SIG-M5 treated with dmso at 0.1 percent for 504 hours (cell line): Measurements from ENCODE around the gene CDC16.

Source experiments
- DNase-seq: peaks from one replicate; lab custom pipeline; 2025; ENCODE audit not compliant: unreplicated experiment; lab: John Stamatoyannopoulos, UW

The CDC16 gene

DNA sequence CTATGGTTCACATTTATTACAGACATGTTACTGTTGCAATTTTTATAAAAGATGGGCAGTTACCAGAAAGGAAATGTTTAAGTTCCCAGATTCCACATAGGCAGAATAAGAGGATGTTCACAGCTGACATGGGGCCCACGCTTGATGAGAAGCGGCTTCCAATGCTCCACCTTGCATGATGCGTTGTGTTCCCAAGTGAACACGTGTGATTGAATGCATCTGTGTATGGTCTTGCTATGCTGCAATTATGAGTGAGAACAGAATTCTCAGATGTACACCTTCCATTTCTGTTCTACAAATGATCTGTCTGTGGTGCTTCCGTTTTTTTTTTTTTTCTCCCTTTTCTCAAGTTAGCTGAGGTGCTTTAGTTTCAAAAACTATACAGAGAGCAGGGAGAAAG, 62.2 kb downstream of the CDC16 start:
- no peak for DNase-seq

DNA sequence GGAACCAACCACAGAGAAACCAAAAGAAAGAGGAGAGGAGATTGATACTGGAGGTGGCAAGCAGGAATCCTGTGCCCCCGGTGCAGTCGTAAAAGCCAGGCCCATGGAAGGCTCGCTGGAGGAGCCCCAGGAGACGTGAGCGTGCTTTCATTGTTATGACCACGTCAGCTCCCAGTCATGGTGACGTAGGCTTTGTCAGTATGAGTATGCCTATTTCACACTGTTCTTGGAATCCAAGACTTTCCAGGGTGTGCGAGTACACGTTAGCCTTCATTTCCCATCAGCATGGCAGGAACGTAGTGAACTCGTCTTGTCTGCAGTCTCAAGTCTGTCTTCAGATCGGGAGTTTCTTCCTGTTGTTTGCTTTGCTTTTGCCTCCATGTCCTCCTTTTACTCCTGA, 64.2 kb downstream of the CDC16 start:
- no peak for DNase-seq

DNA sequence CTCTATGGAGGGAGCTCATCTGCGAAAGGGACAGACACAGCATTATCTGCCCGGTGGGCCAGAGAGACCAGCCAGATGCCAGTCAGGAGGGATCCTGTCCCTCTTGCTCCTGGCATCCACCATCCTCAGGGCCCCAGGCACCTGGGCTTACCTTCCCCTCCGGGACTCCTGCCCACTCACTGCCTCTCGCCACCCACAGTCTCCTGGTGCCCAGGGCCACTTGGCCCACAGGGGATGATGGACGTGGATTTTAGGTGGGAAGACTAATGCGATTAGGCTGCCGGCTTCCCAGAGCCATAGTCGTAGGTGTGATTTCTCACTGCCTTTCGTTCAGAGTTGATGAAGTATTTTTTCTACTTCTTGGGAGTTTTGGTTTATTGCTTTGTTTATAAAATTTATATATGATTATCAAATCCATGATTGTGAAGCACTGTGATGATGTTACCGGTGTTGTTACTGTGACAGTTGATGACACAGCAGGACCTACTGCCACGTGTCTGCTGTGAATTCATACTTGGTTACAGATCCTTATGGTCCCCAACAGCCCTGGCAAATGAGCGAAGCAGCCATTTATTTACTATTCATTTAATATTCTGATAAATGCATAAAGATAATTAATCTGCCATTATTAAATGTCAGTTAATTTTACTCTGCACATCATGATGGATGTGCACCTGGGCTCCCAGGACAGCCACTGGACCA, 65.1 kb downstream of the CDC16 start:
- DNase-seq: no peak

DNA sequence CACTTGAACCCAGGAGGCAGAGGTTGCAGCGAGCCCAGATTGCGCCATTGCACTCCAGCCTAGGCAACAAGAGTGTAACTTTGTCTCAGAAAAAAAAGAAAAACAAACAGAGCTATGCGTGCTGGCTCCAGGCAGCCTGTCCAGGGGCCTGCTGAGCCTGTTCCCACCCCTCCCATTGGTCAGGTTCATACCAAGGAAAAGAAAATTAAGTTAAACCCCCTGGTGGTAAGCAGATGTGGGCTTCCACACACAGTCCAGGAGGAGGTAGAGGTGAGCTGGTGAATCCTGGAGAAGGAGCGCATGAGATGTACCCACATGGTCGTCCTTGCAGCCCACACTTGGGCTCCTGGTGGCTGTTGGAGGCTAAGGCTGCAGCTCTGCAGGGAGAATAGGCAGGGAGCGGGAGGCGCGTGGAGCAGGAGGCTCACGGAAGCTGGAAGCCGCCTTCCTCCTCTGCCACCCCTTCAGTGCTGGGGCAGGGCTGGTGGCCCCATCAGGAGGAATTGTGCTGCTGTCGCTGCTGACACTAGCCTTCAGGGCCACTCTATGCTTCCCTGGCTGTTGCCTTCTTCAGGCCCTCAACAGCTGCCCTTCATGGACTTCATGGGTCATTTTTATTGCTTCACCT, 69.1 kb downstream of the CDC16 start:
- DNase-seq: no peak

DNA sequence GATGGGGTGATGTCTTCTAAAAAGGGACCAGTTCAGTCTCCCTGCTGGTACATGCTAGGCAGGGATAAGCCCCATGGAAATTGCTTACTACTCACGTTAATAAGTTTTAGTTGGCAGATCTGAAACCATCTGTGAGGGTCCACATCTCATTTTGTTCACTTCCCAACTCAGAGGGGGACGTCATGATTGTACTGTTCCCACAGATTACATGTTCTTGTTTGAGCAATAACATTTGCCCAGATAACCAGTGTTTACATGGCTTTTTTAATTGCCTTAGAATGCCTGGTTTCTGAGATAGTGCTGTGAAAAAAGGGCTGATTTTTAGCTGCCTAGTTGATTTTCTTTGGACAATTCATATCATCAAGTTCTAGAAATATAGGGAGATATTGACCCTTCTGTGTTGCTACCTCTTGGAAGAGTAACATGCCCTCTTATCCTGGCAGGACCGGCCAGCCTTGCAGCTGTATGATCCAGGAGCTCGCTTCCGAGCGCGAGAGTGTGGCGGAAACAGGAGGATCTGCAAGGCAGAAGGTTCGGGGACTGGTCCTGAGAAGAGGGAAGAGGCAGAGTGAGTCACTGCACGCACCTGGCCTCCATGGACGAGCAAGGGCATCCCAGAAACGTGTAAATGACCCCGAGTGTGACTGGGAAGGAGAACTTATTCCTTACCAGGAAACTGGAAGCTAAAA, 69.8 kb downstream of the CDC16 start:
- no peak for DNase-seq

DNA sequence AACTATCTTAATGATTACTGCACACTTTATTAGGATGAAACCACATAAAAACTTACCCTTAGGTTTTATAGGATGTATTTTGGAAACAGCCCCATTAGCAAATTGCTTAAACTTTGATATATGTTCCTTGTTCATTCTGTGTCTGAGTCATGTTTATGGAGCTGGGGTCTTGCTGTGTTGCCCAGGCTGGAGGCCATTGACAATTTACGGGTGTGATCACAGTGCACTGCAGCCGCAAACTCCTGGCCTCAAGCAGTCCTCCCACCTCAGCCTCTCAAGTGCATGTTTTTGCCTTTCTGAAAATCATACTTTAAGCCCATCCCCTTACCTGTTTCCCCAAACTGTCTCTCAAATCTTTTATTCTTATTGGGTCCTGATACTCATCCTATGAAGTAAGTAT, 74.4 kb downstream of the CDC16 start:
- DNase-seq: no peak

DNA sequence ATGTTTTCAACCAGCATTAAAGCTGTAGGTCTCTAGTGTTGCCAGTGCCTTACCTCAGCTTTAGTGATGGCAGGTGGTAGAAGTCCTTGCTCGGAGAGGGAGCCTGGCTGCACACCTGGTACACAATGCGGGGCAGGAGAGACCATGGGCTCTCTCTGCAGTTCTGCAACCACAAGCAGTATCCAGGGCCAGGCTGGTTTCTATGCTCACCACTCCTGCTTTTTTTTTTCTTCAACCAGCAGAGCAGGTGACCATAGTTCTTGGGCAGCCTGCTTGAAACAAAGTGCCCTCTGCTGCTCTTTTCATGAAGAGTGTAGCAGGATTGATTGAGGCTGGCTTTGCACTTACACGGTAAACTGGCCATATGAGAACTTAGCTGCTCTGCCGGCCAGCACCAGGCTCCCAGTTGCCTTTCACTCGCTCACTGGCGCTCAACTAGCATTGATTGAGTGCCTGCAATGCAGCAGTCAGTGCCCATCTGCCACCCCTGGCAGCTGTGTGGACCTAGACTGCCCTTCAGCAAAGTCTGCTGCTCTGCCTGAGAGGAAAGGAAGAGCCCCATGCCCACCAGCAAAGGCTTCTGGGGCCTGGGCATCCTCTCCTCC, 75.2 kb downstream of the CDC16 start:
- DNase-seq: no peak

DNA sequence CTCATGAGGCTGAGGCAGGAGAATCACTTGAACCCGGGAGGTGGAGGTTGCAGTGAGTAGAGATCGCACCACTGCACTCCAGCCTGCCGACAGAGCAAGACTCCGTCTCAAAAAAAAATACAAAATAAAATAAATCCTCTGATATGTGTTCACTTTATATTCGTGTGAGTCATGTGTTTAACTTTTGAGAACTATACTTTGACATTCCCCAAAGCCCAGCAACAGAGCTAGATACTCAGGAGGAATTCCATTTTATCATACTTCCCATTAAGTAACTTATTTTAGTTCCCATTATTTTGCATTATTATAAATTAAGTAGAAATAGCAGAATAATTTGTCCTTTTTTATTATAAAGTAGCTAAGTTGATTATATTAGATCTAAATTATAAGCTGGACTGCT, 76.3 kb downstream of the CDC16 start:
- DNase-seq: no peak

DNA sequence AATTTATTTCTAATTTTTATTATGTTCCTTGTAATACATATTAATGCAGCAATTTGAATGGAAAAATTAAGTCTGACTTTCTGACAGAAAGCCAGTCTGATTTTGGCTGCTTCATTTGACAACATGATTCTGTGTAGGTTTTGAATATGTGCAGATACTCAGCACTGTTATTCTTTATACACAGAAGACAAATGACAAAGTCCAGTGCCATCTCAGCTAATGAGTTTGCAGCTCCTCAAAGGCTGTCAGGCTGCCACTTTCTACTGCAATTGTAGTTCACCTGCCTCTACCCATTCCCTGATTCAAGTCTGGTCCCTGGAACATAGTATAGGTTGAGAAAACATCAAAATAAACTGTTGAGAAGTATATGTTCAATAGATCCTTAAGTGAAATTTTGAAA, 76.7 kb downstream of the CDC16 start:
- DNase-seq: no peak

DNA sequence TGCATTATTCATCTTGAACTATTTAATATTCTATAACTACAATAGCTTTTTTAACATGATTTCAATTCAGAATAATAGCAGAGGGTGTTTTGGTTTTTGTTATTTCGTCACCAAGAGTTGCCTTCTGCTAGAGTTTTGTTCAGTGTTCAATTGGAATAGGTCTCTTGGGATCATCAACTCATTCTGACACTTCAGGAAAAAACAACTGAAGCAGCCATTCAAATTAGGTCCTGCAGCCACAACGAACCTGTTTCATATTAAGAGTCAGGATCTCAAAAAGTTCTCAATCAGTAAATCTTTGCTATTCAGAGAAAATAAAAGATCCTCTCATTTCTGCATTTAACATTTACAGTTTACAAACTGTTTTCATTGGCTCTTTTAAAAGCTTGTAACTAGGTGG, 77.2 kb downstream of the CDC16 start:
- no peak for DNase-seq

DNA sequence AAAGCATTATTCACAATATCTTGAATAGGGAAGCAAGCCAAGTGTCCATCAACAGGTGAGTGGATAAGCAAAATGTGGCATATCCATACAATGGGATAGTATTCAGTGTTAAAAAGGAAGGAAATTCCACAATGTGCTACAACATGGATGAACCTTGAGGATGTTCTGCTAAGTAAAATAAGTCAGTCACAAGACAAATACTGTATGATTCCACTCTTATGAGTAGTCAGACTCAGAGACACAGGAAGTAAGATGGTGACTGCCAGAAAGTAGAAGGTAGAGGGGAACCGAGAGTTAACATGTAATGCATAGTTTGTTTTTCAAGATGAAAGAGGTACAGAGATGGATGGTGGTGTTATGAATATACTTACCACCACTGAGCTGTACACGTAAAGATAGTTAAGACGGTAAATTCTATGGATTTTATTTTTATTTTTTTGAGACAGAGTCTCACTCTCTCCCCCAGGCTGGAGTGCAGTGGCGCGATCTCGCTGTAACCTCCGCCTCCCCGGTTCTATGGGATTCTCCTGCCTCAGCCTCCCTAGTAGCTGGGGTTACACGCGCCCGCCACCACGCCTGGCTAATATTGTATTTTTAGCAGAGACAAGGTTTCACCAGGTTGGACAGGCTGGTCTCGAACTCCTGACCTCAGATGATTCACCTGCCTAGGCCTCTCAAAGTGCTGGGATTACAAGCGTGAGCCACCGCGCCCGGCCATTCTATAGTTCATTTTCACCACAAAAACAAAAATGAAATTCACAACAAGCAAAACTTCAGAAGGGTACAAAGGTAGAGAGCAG, 78.6 kb downstream of the CDC16 start:
- no peak for DNase-seq

DNA sequence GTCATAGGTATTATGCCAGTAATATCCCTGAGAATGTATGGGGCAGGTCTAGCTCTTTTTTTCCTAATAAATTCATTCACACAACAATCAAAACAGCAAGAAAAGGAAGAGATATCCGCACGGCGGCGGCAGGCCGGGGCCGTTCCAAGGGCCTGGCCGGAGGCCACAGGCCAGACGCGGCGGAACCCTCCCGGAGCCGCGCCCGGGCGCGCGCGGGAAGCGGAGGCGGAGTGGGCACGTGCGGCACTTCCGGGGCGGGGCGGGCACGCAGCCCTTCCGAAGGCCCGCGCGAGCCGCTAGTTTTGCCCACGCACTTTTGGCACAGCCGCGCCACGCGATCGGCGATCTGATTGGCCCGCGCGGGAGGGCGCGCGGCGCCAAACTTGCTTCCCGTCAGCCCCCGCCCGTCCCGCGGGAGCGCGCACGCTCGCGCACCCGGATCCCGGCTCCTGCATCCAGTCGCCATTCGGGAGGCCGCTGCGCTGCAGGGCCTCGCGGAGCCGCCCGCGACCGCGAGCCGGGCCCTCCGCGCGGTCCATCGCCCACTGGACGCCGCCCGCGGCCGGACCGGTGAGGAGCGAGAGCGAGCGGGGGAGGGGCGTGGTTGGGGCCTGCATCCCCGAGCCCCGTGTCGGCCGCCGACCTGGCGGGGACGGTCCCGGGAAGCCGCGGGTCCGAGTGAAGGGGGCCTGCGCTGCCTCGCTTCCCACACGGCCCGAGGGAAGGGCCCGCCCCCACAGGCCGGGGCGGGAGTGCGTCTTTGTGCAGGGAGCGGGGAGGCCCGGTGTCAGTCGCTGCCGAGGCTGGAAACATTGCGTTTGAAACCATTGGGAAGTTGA, 79.6 kb downstream of the CDC16 start, which contains the start of gene CHAMP1:
Gene CHAMP1, plus strand, starts transcription at position 430 of the 839 bp plus-strand sequence. CDS start 9,340 bp downstream, outside the sequence.
- DNase-seq: peak; percentile 97

DNA sequence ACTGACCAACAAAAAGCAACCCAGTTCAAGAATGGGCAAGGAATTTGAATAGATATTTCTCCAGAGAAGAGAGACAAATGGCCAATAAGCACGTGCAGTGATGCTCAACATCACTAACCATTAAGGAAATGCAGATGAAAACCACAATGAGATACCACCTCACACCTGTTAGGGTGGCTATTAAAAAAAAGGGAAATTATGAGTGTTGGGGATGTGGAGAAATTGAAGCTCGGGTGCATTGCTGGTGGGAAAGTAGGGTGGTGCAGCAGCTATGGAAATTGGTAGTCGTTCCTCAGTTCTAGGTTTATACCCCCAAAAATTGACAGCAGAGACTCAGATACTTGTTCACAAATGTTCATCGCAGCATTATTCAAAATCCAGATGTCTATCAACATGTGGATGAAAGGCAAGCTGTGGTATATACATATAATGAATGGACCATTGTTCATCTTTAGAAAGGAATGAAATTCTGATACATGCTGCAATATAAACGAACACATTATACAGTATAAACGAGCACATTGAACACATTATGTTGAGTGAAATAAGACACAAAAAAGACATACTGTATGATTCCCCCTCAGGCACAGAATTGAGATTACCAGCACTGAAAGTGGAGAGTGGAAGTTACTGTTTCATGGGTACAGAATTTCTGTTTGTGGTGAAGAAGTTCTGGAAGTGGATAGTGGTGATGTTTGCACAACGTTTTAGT, 80.5 kb downstream of the CDC16 start:
- DNase-seq: peak; percentile 54

DNA sequence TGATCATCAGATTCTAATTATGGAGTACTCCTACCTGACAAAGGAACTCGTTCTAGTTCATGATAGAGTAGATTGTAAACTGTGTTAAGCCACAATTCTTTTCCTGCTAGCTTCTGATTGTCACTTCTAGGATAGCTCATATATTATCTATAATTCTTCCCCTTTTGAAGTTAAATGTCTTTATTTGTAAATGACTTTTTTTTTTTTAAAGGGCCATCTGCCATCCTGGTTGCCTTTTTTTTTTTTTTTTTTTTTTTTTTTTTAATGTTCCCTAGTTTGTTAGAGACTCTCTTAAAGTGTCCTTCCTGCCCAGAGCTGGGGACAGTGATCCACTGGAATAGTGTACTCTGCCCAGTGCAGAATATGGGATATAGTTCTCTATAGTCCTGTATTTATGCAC, 83.9 kb downstream of the CDC16 start:
- DNase-seq: no peak

DNA sequence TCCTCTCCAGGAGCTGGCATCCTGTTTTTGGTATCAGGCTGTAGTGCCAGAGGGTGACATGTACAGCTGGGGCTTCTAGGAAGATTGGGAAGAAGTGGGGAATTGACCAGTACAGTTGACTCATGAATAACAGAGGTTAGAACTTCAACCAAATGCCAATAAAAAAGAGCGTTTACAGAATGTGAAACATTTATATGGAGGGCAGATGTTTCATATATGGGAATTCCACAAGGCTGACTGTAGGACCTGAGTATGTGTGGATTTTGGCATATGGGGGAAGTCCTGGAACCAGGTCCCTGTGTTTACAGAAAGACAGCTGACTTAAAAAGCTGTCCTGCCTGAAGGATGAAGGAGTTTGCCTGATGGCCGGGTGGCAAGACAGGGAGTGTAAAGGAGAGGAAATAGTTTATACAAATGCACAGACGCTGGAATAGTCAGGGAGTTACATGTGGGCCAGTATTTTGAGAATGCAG, 84.8 kb downstream of the CDC16 start:
- DNase-seq: no peak

DNA sequence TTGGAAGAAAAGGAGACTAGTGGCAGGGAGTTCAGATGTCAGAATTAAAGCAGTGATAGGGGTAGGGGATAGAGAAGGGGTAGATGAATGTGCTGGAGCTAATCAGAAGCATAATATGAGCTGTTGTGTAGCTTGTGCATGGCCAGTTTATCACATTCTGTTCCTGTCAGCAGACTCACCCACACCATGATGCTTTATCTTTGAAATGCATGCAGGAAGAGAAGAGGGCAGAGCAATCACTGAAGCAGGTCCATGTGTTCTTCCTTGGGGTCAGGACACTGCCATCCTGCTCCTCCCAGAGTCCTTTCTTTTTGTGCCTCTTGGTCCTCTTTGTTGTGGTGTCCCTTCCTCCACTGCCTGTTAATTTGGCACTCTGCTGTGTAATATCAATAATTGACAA, 85.4 kb downstream of the CDC16 start:
- DNase-seq: no peak

DNA sequence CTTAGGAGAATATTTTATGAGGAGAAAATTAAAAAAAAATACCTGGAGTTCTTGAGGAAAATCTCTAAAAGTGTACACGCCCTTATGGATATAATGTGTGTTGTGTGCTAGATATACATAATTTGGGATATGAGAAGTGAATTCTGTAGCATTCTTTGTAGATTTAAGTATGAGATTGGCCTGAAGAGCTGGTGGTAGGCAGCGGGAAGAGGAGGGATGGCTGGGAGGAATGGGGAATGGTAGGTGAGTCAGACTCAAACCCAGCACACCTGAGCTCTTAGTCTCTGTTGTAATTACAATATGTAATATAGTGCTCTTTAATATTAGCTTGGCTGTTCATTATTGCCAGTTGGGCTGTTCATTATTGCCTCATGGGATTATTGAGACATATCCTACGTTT, 86.6 kb downstream of the CDC16 start:
- no peak for DNase-seq
